ENCODE results near the gene GEN1.
A peak's percentile ranks its signal among the peaks of the same experiment; 100 is the strongest.

GEN1 gene, protein sequence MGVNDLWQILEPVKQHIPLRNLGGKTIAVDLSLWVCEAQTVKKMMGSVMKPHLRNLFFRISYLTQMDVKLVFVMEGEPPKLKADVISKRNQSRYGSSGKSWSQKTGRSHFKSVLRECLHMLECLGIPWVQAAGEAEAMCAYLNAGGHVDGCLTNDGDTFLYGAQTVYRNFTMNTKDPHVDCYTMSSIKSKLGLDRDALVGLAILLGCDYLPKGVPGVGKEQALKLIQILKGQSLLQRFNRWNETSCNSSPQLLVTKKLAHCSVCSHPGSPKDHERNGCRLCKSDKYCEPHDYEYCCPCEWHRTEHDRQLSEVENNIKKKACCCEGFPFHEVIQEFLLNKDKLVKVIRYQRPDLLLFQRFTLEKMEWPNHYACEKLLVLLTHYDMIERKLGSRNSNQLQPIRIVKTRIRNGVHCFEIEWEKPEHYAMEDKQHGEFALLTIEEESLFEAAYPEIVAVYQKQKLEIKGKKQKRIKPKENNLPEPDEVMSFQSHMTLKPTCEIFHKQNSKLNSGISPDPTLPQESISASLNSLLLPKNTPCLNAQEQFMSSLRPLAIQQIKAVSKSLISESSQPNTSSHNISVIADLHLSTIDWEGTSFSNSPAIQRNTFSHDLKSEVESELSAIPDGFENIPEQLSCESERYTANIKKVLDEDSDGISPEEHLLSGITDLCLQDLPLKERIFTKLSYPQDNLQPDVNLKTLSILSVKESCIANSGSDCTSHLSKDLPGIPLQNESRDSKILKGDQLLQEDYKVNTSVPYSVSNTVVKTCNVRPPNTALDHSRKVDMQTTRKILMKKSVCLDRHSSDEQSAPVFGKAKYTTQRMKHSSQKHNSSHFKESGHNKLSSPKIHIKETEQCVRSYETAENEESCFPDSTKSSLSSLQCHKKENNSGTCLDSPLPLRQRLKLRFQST

DNA sequence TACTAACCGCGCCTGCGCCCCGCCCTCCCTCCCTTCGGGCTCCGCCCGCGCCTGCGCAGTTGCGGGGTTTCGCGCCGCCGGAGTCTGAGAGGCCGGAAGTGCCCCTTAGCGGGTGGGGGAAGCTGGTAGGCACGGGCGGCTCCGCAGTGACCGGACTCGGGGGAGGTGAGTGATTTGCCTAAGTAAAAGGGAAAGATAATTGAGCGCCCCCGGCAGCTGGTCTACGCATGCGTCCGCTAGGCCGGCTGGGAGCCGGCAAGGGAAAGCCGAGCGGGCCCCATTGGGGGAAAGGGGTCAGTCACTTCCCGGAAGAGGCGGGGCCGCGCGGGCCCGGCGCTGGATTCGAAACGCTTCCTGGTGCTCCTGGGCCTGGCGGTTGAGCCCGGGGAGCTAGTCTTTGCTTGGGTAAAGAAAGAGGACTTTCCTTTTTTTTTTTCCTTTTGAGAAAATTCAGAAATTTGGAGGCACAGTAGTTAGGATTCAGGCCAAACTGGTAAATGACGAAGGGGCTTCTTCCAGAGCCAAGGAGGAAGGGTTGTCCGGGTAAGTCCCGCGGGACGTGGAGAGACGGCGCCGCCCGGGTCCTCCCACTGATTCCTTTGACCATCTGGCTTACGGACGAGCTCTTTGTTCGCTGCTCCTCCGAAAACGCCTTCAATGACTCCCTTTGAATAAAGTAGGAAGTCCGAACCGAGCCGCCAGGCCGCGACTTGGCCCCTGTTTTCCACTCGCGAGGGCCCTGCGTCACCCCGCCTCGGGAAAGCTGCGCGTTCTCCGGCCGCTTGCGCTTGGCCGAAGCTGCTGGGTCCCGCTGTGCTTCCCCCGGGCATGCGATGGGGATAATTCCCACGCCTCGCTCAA, at the start of gene GEN1, which contains the start of gene SMC6:
TSS of gene GEN1 (plus strand) at position 336 of the 861 bp plus-strand sequence. CDS start 5,806 bp downstream, outside the sequence.
TSS of gene SMC6 (minus strand) at position 8 of the 861 bp plus-strand sequence. CDS start 7,864 bp downstream, outside the sequence.
- peak; percentile 89 for DNase-seq (ENCODE audit: low read depth)

DNA sequence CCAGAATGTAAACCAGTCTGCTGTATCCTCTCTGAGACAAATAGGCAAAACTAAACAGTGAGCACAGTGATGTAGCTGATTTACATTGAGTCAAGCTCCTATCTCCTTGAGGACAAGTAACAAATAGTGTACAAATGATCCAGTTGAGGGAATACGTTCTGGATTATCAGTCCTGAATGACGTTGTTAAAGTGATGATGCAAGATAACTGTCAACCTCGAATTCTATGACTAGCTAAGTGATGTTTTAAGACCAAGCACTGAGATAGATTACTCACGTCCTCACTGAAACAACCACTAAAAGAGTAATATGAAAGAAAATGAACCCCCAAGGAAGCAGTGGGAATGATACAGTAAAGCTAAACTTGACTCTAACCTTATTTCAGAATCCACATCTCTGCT, 47.1 kb upstream of the GEN1 start:
- no peak for DNase-seq (ENCODE audit: low read depth)

DNA sequence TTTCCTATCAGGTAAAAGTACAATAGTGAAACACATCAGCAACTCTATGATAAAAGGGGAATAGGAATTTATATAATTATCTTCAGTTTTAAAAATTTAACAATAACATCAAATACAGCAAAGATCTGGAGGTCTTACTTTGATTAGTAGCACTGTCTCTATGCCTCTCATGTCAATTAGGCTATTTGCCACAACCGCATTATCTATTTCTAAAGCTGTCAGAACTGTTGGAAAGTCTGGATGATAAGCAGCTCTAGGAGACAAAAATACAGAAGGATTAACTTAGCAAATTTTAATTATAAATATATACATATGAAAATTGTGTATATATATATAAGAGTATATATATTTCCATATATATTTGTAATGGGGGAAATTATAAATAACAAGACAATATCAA, 45.4 kb upstream of the GEN1 start:
- DNase-seq (ENCODE audit: low read depth), result no peak

DNA sequence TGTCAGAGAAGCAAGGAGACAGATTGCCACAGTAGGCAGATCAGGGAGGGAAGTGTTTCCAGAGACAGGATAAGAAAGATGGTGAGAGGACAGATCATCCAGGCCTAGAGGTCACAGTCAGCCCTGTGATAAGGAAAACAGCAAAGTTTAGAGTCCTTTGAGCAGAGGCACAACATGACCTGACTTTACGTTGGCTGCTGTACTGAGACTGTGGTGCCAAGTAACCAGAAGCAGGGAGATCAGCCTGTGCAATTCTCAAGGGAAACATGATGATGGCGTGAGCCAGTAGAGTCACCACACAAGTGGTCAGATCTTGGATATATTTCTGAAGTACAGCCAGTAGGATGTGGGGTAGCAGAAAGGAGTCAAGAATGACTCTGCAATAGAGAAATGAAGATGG, 44.0 kb upstream of the GEN1 start:
- no peak for DNase-seq (ENCODE audit: low read depth)

GRCh38 chr2:17710547-17711248, 43.2 kb upstream of the GEN1 start:
- no peak for DNase-seq (ENCODE audit: low read depth)

GRCh38 chr2:17713291-17713690, 40.6 kb upstream of the GEN1 start:
- DNase-seq (ENCODE audit: low read depth), result no peak

- no peak for DNase-seq (ENCODE audit: low read depth)
These were observed 36.3 kb upstream of the GEN1 start for GRCh38 chr2:17717666-17718065.

- no peak for DNase-seq (ENCODE audit: low read depth)
These were observed 35.2 kb upstream of the GEN1 start for GRCh38 chr2:17718689-17719088.

DNA sequence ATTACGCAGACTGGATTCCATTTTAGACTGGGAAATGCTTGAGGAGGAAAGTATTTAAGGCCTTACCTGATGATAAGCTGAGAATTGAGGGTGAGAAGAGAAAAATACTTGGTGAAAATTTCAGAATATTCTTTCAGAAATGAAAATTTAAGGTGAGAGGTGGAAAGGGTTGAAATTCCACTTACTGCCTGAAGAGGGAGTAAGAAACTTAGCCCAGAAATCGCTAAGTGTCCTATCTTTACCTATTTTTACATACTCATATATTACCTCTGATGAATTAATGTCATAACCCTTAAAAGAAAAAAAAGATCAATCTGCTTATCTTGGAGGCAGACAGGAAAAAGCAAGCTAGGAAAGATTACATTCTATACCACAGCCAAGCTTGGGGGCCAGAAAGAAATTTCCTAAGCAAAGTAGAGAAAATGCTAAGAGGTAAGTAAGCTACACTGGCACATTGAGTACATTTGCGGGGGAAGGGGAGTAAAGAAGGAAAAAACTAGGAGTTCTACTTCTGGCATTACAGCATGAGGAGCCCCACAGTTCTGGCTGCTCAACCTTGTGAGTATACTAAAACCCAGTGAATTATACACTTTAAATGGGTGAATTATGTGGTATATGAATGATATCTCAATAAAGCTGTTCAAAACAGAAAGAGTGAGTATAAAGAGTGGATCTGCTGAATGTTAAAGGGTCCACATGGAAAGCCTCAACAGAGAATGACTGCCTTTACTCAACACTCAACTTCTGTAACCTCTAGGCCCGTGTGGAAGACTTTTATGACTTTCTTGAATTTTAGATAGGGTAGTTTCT, 34.2 kb upstream of the GEN1 start:
- DNase-seq (ENCODE audit: low read depth), result no peak

- DNase-seq (ENCODE audit: low read depth), result no peak
These were observed 25.7 kb upstream of the GEN1 start for GRCh38 chr2:17728210-17728609.

DNA sequence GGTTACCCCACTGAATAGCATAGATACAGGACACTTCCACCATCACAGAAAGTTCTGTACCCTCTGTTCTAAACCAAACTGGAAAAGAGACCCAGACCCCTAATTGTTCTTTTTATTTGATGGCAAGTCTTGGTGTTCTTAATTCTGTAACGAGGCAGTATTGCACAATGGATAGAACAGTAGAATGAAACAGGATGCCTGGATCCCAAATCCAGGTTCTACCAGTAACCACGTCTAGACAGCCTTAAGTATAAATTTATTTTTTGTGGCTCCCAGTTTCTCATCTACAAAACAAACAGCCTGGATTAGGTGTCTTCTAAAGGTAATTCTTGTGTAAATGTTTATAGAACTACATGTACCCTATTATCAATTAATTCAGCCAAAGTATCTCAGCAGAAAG, 24.1 kb upstream of the GEN1 start:
- no peak for DNase-seq (ENCODE audit: low read depth)

DNA sequence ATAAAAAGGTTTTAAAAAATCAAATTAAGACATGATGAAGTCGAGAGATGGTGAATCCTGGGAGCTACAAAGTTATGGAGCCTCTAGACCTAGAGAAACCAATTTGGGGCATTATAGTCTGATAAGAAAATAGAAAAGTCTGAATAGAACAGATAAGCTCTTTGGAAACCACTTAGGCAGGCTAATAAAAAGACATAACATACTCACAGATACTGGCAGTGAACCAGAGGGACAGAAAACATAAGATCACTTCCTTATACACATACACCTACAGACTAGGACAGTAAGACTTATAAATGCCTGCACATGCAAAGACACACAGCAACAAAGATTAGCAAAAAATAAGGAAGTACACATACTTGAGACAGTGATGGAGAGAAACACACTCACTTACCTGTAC, 20.3 kb upstream of the GEN1 start:
- no peak for DNase-seq (ENCODE audit: low read depth)

DNA sequence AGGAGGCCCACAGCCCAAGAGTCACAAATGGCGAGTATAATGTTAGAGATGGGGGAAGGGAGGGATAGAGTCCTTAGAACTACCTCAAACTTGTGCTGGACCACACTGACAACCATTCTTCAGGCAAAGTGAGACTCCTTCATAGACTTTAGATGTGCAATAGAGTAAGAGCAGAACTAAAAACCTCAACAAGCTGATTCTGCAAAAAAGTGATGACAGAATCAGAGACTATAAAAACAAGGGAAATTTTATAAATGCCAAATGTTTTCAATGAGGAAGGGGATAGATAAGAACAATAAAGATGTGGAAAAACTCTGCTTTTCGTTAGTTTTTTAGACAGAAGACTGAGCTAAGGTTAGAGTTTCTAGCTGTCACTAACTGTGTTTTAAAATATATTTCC, 18.1 kb upstream of the GEN1 start:
- no peak for DNase-seq (ENCODE audit: low read depth)

GRCh38 chr2:17736989-17737388, 16.9 kb upstream of the GEN1 start:
- DNase-seq (ENCODE audit: low read depth), result no peak

GRCh38 chr2:17740203-17740602, 13.7 kb upstream of the GEN1 start:
- DNase-seq (ENCODE audit: low read depth), result no peak

GRCh38 chr2:17747684-17748452, 6.1 kb upstream of the GEN1 start:
- DNase-seq (ENCODE audit: low read depth), result no peak

- no peak for DNase-seq (ENCODE audit: low read depth)
These were observed 5.2 kb upstream of the GEN1 start for GRCh38 chr2:17748745-17749144.

- DNase-seq (ENCODE audit: low read depth), result no peak
These were observed 4.0 kb upstream of the GEN1 start for GRCh38 chr2:17749753-17750438.

GRCh38 chr2:17752246-17752645, 1.7 kb upstream of the GEN1 start:
- DNase-seq (ENCODE audit: low read depth), result no peak

All from activated T-cell treated with anti-CD3 and anti-CD28 coated beads for 1 hour (primary cell).